GM20000 (cell line): ENCODE results near the gene TBCB.

Experiments
- DNase-seq: peaks from one replicate; pipeline ENCODE4 v3.0.0; 2012; ENCODE audit warnings: low spot score
- TF ChIP-seq, protein P1 (sequence below): IDR thresholded peaks from 2 replicates; pipeline ENCODE4 v1.5.1; 2012; ENCODE audit warnings: mild to moderate bottlenecking, control low read depth; ENCODE audit errors: extremely low read depth, missing control alignments

Gene TBCB

GRCh38 chr19:36081894-36082293 is 33.4 kb upstream of the TBCB start:
- no peak for DNase-seq
- TF ChIP-seq, protein P1, sequence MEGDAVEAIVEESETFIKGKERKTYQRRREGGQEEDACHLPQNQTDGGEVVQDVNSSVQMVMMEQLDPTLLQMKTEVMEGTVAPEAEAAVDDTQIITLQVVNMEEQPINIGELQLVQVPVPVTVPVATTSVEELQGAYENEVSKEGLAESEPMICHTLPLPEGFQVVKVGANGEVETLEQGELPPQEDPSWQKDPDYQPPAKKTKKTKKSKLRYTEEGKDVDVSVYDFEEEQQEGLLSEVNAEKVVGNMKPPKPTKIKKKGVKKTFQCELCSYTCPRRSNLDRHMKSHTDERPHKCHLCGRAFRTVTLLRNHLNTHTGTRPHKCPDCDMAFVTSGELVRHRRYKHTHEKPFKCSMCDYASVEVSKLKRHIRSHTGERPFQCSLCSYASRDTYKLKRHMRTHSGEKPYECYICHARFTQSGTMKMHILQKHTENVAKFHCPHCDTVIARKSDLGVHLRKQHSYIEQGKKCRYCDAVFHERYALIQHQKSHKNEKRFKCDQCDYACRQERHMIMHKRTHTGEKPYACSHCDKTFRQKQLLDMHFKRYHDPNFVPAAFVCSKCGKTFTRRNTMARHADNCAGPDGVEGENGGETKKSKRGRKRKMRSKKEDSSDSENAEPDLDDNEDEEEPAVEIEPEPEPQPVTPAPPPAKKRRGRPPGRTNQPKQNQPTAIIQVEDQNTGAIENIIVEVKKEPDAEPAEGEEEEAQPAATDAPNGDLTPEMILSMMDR, result no peak

- no peak for DNase-seq
- TF ChIP-seq, protein P1, result no peak
Observed at GRCh38 chr19:36082916-36083315, 32.4 kb upstream of the TBCB start.

- DNase-seq, result no peak
- TF ChIP-seq, protein P1, result no peak
Observed at GRCh38 chr19:36084231-36085009, 30.8 kb upstream of the TBCB start.

GRCh38 chr19:36086326-36086725 is 28.9 kb upstream of the TBCB start:
- TF ChIP-seq, protein P1, result no peak
- DNase-seq, result no peak

GRCh38 chr19:36089847-36090246 is 25.4 kb upstream of the TBCB start:
- no peak for DNase-seq
- TF ChIP-seq, protein P1, result no peak

GRCh38 chr19:36090910-36091695 is 24.2 kb upstream of the TBCB start:
- TF ChIP-seq, protein P1, result no peak
- DNase-seq, result no peak

DNA sequence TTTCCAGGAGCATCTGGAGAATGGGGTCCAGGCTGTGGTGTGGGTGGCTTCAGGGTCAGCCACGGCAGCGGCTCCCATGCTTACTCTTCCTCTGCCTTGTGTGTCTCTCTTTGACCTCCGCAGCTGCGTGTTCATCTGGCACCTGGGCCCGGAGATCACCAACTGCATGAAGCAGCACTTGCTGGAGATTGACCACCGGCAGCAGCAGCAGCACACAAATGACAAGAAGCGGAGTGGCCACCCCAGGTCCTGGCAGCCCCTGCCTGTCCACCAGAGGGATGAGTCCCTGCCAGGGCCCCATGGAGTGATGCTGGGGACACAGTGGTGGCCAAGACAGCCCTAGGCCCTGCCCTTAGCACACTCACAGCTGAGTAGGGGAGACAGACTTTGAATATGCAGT is 22.7 kb upstream of the TBCB start:
- TF ChIP-seq, protein P1, result no peak
- no peak for DNase-seq
